ENCODE results near the gene DMAC1. TPM values are rescaled to one million over a fixed set of nuclear protein-coding genes. Genes with fewer than 3 reads are reported as not detected.

The DMAC1 gene
- total RNA-seq, 1 experiment from 2014 or later, result 43.3 TPM

- TF ChIP-seq EZH2 (IDR thresholded peaks at IDR 0.05; ENCODE audit: low read depth), result no peak
- TF ChIP-seq, protein P1, sequence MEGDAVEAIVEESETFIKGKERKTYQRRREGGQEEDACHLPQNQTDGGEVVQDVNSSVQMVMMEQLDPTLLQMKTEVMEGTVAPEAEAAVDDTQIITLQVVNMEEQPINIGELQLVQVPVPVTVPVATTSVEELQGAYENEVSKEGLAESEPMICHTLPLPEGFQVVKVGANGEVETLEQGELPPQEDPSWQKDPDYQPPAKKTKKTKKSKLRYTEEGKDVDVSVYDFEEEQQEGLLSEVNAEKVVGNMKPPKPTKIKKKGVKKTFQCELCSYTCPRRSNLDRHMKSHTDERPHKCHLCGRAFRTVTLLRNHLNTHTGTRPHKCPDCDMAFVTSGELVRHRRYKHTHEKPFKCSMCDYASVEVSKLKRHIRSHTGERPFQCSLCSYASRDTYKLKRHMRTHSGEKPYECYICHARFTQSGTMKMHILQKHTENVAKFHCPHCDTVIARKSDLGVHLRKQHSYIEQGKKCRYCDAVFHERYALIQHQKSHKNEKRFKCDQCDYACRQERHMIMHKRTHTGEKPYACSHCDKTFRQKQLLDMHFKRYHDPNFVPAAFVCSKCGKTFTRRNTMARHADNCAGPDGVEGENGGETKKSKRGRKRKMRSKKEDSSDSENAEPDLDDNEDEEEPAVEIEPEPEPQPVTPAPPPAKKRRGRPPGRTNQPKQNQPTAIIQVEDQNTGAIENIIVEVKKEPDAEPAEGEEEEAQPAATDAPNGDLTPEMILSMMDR (conservative IDR thresholded peaks at IDR 0.05), result no peak
- intact Hi-C loops (cut with micrococcal nuclease; ENCODE audit: unreplicated experiment), result no loop called here
- H3K27ac ChIP-seq, result no peak overlapping the region
- no peaks in the 10 kb centered on the region for H3K9me2 ChIP-seq (ENCODE audit: insufficient read depth)
- H3K36me3 ChIP-seq (ENCODE audit: low read depth), result no peaks in the 10 kb centered on the region
- no TSS peak for BruUV-seq (replicated peaks)
- CTCF ChIA-PET, result no interaction called here
- H3K4me2 ChIP-seq, result peak overlapping the region; percentile 54; the same call in 1 of the 2 replicates
- no peaks in the 10 kb centered on the region for H4K20me1 ChIP-seq (ENCODE audit: insufficient read depth)
- H3K9me3 ChIP-seq (ENCODE audit: insufficient read depth, low read depth), result no peaks in the 10 kb centered on the region
- H2AFZ ChIP-seq, result no peak overlapping the region
- H3K4me3 ChIP-seq, result no peak overlapping the region
- DNase-seq, result no peak
- H3K27me3 ChIP-seq (ENCODE audit: insufficient read depth, low read depth), result no peaks in the 10 kb centered on the region
- no peaks in the 10 kb centered on the region for H3F3A ChIP-seq (ENCODE audit: insufficient read depth, low read depth)
- 0 out of 2 replicates have a peak, but pooled peaks cover 4% of the 10 kb centered on the region for H3K4me1 ChIP-seq (replicated peaks; ENCODE audit: insufficient read depth)
- H3K79me2 ChIP-seq (ENCODE audit: low read depth), result peaks cover 8% of the 10 kb centered on the region
- POLR2A ChIA-PET (ENCODE audit: unreplicated experiment), result interaction anchor here (0.6 kb wide), 1 partner anchor 1338 kb away, joined by 6 read pairs; no protein-coding TSS in a partner anchor
Measured at GRCh38 chr9:7799944-7800285, 337 bp upstream of the DMAC1 start.

DNA sequence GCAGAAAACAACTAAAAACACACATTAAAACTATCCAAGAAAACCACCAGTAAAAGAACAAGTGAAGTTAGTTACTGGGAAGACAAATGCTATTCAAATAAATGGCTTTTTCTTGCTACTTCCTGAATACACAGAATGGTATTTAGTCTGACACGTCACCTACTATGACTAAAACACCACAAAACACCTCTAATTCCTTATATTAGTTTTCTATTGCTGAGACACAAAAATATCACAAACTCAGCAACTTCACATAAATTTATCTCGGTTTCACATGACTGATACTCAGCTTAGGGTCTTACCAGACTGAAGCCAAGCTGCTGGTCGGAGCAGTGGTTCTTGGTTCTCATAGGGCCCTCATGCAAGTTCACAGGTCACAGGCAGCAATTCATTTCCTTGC is 5.4 kb downstream of the DMAC1 start:
- H3K4me3 ChIP-seq, result no peak overlapping the region
- no peaks in the 10 kb centered on the region for H3K27me3 ChIP-seq (ENCODE audit: insufficient read depth, low read depth)
- no peaks in the 10 kb centered on the region for H3K36me3 ChIP-seq (ENCODE audit: low read depth)
- no peak for DNase-seq
- POLR2A ChIA-PET (ENCODE audit: unreplicated experiment), result interaction anchor here (0.6 kb wide), 1 partner anchor 10 kb away, joined by 3 read pairs; no protein-coding TSS in a partner anchor
- no peaks in the 10 kb centered on the region for H3K9me2 ChIP-seq (ENCODE audit: insufficient read depth)
- H4K20me1 ChIP-seq (ENCODE audit: insufficient read depth), result no peaks in the 10 kb centered on the region
- no peaks in the 10 kb centered on the region for H3K9me3 ChIP-seq (ENCODE audit: insufficient read depth, low read depth)
- no peak overlapping the region for H2AFZ ChIP-seq
- peaks cover 8% of the 10 kb centered on the region for H3K79me2 ChIP-seq (ENCODE audit: low read depth)
- H3F3A ChIP-seq (ENCODE audit: insufficient read depth, low read depth), result no peaks in the 10 kb centered on the region
- no peak overlapping the region for H3K4me2 ChIP-seq
- H3K27ac ChIP-seq, result no peak overlapping the region
- intact Hi-C loops (cut with micrococcal nuclease; ENCODE audit: unreplicated experiment), result no loop called here
- no TSS peak for BruUV-seq (replicated peaks)
- CTCF ChIA-PET, result no interaction called here
- TF ChIP-seq, protein P1 (conservative IDR thresholded peaks at IDR 0.05), result no peak
- 0 out of 2 replicates have a peak, but pooled peaks cover 4% of the 10 kb centered on the region for H3K4me1 ChIP-seq (replicated peaks; ENCODE audit: insufficient read depth)

DNA sequence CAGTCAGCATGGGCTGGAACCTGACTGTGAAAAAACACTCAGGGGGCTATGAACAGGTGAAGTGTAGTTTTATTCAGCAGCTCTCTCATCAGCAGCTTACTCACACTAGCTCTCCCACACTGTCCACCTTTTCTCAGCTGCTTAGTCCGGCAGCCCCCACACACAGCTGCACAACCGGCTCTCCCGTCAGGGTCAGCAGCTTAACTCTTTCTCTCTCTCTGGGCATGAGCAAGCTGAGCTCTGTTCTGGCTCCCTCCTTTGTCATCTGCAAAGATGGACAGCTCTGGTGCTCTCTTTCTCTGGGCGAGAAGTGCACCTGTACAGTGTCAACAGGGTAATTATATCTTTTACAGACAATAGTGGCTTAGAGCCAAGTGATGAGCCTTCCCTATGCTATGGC is 8.2 kb downstream of the DMAC1 start:
- H3K4me1 ChIP-seq (replicated peaks; ENCODE audit: insufficient read depth), result no peaks in the 10 kb centered on the region
- no peaks in the 10 kb centered on the region for H3K79me2 ChIP-seq (ENCODE audit: low read depth)
- H3K36me3 ChIP-seq (ENCODE audit: low read depth), result no peaks in the 10 kb centered on the region
- H3K4me3 ChIP-seq, result no peak overlapping the region
- intact Hi-C loops (cut with micrococcal nuclease; ENCODE audit: unreplicated experiment), result no loop called here
- no peak overlapping the region for H3K4me2 ChIP-seq
- H4K20me1 ChIP-seq (ENCODE audit: insufficient read depth), result no peaks in the 10 kb centered on the region
- H3K27ac ChIP-seq, result no peak overlapping the region
- BruUV-seq (replicated peaks), result no TSS peak
- no peak for DNase-seq
- CTCF ChIA-PET, result no interaction called here
- H3K9me2 ChIP-seq (ENCODE audit: insufficient read depth), result no peaks in the 10 kb centered on the region
- TF ChIP-seq, protein P1 (conservative IDR thresholded peaks at IDR 0.05), result no peak
- H3K9me3 ChIP-seq (ENCODE audit: insufficient read depth, low read depth), result no peaks in the 10 kb centered on the region
- H3F3A ChIP-seq (ENCODE audit: insufficient read depth, low read depth), result no peaks in the 10 kb centered on the region
- H2AFZ ChIP-seq, result no peak overlapping the region
- POLR2A ChIA-PET (ENCODE audit: unreplicated experiment), result no interaction called here
- H3K27me3 ChIP-seq (ENCODE audit: insufficient read depth, low read depth), result no peaks in the 10 kb centered on the region
